HepG2 (cell line): ENCODE data around the gene HELZ.

Experiments used
- ESRRA ChIP-seq: sonication (generic); formaldehyde crosslinking; IDR thresholded peaks from 2 replicates; pipeline ENCODE4 v1.5.1; 2020; ENCODE audit warnings: mild to moderate bottlenecking, low read depth, missing genetic modification reagents
- HCFC1 ChIP-seq: fragments of 150-350 bp; IDR thresholded peaks from 2 replicates; pipeline ENCODE4 v1.6.1; 2014; ENCODE audit warnings: low read depth, low read length
- JARID2 ChIP-seq: sonication (generic); formaldehyde crosslinking; IDR thresholded peaks from 2 replicates; pipeline ENCODE4 v1.8.1; 2023; ENCODE audit warnings: missing genetic modification reagents, inconsistent platforms; ENCODE audit not compliant: insufficient replicate concordance
- PHF21A ChIP-seq: sonication (generic); formaldehyde crosslinking; IDR thresholded peaks from 2 replicates; pipeline ENCODE4 v1.5.0; 2020; ENCODE audit warnings: mild to moderate bottlenecking, missing genetic modification reagents
- POLR2A ChIP-seq, 2 experiments: IDR thresholded peaks; 2 replicates each; pipeline ENCODE4 v1.6.1; 2011; ENCODE audit warnings: low read depth in 2 of 2, low read length in 2 of 2, mild to moderate bottlenecking in 1 of 2, moderate library complexity in 1 of 2; ENCODE audit not compliant: insufficient read depth in 1 of 2
- RAD21 ChIP-seq: fragments of 450-650 bp; formaldehyde crosslinking; IDR thresholded peaks from 2 replicates; pipeline ENCODE4 v1.5.0; 2020; ENCODE audit warnings: mild to moderate bottlenecking
- TCF7L2 ChIP-seq: IDR thresholded peaks from 2 replicates; pipeline ENCODE4 v1.6.1; 2011; ENCODE audit warnings: mild to moderate bottlenecking, low read depth, low read length, moderate library complexity
- ZKSCAN8 ChIP-seq: IDR thresholded peaks from 2 replicates; pipeline ENCODE4 v1.6.1; 2016; ENCODE audit warnings: borderline replicate concordance, missing genetic modification reagents, missing compliant biosample characterization
- ZNF746 ChIP-seq: sonication (generic); formaldehyde crosslinking; IDR thresholded peaks from 2 replicates; pipeline ENCODE4 v1.8.0; 2022; ENCODE audit warnings: mild to moderate bottlenecking, missing genetic modification reagents
- TF ChIP-seq, protein P1 (sequence below): IDR thresholded peaks from 2 replicates; pipeline ENCODE4 v1.6.1; 2012; ENCODE audit warnings: low read depth, low read length, improper control_type of control experiment
- TF ChIP-seq, protein P2 (sequence below): sonication (generic); formaldehyde crosslinking; IDR thresholded peaks from 2 replicates; pipeline ENCODE4 v1.5.0; 2020; ENCODE audit warnings: mild to moderate bottlenecking, missing genetic modification reagents, moderate library complexity
- TF ChIP-seq, protein P3 (sequence below): sonication (generic); formaldehyde crosslinking; IDR thresholded peaks from 2 replicates; pipeline ENCODE4 v1.8.1; 2022; ENCODE audit warnings: low read depth, mild to moderate bottlenecking, missing genetic modification reagents

DNA sequence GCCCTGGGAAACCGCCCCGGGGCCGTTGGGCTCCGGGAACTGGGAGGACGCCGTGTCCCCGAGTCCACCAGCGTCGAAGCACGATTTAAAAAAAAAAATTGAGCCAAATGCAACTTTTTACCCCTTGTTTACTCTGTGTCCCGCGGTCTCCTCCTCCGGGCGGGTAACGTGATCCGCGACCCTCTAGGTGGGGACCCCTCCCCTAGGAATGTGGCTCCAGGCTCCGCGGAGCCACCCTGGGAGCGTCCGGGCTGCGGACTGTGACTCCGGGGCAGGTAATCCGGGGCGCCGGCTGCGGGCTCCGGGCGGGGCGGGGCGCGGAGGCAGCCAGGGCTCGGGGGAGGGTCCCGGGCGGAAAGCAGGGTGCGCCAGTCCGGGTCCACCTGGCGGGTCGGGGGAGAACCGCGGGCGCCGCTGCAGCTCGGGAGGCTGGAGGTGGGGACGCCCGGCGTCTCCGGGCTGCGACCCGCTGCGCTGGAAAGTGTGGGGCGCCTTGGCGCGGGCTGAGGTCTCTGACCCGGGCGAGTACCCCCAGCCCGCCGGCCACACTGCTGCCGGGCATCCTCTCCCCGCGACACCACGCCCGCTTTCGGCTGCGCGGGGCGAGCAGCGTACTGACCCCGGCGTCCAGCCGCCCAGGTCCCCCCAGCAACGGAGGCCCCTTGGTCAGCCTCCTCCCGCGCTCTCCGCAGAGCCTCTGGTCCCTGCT, 852 bp upstream of the HELZ start:
- TF ChIP-seq HCFC1: no peak
- no peak; the same call in none of the 2 replicates for TF ChIP-seq RAD21 (CRISPR knock-in tag)
- TF ChIP-seq ESRRA (CRISPR knock-in tag): peak; percentile 3; the same call in 1 of the 2 replicates
- TF ChIP-seq, protein P1, sequence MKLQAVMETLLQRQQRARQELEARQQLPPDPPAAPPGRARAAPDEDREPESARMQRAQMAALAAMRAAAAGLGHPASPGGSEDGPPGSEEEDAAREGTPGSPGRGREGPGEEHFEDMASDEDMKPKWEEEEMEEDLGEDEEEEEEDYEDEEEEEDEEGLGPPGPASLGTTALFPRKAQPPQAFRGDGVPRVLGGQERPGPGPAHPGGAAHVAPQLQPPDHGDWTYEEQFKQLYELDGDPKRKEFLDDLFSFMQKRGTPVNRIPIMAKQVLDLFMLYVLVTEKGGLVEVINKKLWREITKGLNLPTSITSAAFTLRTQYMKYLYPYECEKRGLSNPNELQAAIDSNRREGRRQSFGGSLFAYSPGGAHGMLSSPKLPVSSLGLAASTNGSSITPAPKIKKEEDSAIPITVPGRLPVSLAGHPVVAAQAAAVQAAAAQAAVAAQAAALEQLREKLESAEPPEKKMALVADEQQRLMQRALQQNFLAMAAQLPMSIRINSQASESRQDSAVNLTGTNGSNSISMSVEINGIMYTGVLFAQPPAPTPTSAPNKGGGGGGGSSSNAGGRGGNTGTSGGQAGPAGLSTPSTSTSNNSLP: no peak
- TF ChIP-seq POLR2A (IDR thresholded peaks at IDR 0.05; ENCODE audit: insufficient read depth in 1 of 2, low read depth in 2 of 2, low read length in 2 of 2): peak; percentile 57 to 76; a peak in 3 of 4 replicates
- TF ChIP-seq TCF7L2: no peak
- no peak for TF ChIP-seq JARID2 (CRISPR knock-in tag)
- TF ChIP-seq, protein P2, sequence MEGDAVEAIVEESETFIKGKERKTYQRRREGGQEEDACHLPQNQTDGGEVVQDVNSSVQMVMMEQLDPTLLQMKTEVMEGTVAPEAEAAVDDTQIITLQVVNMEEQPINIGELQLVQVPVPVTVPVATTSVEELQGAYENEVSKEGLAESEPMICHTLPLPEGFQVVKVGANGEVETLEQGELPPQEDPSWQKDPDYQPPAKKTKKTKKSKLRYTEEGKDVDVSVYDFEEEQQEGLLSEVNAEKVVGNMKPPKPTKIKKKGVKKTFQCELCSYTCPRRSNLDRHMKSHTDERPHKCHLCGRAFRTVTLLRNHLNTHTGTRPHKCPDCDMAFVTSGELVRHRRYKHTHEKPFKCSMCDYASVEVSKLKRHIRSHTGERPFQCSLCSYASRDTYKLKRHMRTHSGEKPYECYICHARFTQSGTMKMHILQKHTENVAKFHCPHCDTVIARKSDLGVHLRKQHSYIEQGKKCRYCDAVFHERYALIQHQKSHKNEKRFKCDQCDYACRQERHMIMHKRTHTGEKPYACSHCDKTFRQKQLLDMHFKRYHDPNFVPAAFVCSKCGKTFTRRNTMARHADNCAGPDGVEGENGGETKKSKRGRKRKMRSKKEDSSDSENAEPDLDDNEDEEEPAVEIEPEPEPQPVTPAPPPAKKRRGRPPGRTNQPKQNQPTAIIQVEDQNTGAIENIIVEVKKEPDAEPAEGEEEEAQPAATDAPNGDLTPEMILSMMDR (CRISPR knock-in tag): no peak
- no peak for TF ChIP-seq ZKSCAN8 (CRISPR knock-in tag)
- TF ChIP-seq, protein P3, sequence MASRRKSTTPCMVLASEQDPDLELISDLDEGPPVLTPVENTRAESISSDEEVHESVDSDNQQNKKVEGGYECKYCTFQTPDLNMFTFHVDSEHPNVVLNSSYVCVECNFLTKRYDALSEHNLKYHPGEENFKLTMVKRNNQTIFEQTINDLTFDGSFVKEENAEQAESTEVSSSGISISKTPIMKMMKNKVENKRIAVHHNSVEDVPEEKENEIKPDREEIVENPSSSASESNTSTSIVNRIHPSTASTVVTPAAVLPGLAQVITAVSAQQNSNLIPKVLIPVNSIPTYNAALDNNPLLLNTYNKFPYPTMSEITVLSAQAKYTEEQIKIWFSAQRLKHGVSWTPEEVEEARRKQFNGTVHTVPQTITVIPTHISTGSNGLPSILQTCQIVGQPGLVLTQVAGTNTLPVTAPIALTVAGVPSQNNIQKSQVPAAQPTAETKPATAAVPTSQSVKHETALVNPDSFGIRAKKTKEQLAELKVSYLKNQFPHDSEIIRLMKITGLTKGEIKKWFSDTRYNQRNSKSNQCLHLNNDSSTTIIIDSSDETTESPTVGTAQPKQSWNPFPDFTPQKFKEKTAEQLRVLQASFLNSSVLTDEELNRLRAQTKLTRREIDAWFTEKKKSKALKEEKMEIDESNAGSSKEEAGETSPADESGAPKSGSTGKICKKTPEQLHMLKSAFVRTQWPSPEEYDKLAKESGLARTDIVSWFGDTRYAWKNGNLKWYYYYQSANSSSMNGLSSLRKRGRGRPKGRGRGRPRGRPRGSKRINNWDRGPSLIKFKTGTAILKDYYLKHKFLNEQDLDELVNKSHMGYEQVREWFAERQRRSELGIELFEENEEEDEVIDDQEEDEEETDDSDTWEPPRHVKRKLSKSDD (CRISPR knock-in tag): no peak
- no peak for TF ChIP-seq ZNF746
- peak; percentile 73 for TF ChIP-seq PHF21A
